HCT116 (cell line): ENCODE measurements around the gene THBD. TPM values are rescaled to one million over a fixed set of nuclear protein-coding genes. Genes with fewer than 3 reads are reported as not detected.

Source experiments
- ATAC-seq: fragments of 200-7000 bp; cut with Tn5 transposase; 2 replicates; pipeline ENCODE4 v1.9.1; 2020; ENCODE audit warnings: mild to moderate bottlenecking, moderate library complexity
- BruUV-seq: library from RNA; stranded (reverse); fragments of 400-500 nt; replicated peaks from 2 replicates; lab custom pipeline; 2021; lab: Mats Ljungman, UMichigan
- CTCF ChIA-PET: fragments of 300-600 bp; sonication (Branson Sonifier 250); formaldehyde crosslinking; loops from one replicate; lab custom pipeline; 2021; ENCODE audit warnings: antibody characterized with exemption; lab: Charles Lee
- POLR2A ChIA-PET: fragments of 300-600, 350-600 bp; sonication (Branson Sonifier 250); formaldehyde crosslinking; loops from one replicate; lab custom pipeline; 2021; ENCODE audit warnings: antibody characterized with exemption; lab: Charles Lee
- RAD21 ChIA-PET, 2 experiments: fragments of 300-600 bp; sonication (Branson Sonifier 250); formaldehyde crosslinking; loops; one replicate each; lab custom pipeline; 2023; ENCODE audit warnings: low total read pairs in 2 of 2; ENCODE audit not compliant: uncharacterized antibody in 2 of 2, unreplicated experiment in 2 of 2, low non-redundant PET in 1 of 2; lab: Charles Lee
- DNase-seq: peaks from one replicate; pipeline ENCODE4 v3.0.0-alpha.2; 2010; ENCODE audit warnings: low read depth, low spot score
- H2AFZ ChIP-seq: fragments of 200-600 bp; shearing (Covaris generic), sonication (generic); 2 replicates; pipeline ENCODE4 v1.6.1; 2017; ENCODE audit warnings: low read depth, mixed run types, mixed read lengths, antibody characterized with exemption, low read length; ENCODE audit not compliant: poor library complexity, severe bottlenecking
- H3K27ac ChIP-seq: 2 replicates; pipeline ENCODE4 v1.5.1; 2012; ENCODE audit warnings: low read depth, low read length
- H3K27me3 ChIP-seq: fragments of 200-600 bp; sonication (generic); 2 replicates; pipeline ENCODE4 v1.6.1; 2016; ENCODE audit warnings: mixed run types, low read length, mixed read lengths; ENCODE audit not compliant: insufficient read depth
- H3K36me3 ChIP-seq, 2 experiments: fragments of 200-500 bp in 1 of 2; fragments of 200-600 bp in 1 of 2; sonication (Bioruptor generic) in 1 of 2; sonication (generic) in 1 of 2; 2 replicates each; pipeline versions ENCODE4 v1.5.1 to v1.6.1; 2014 to 2016; ENCODE audit warnings: low read length in 2 of 2, inconsistent platforms in 1 of 2, mixed read lengths in 1 of 2, mixed run types in 1 of 2; ENCODE audit not compliant: insufficient read depth in 2 of 2, control insufficient read depth in 1 of 2
- H3K4me1 ChIP-seq, 2 experiments: fragments of 200-600 bp in 1 of 2; sonication (generic) in 1 of 2; 2 replicates each; pipeline versions ENCODE4 v1.5.1 to v1.6.1; 2012 to 2017; ENCODE audit warnings: low read length in 2 of 2, inconsistent platforms in 1 of 2, mild to moderate bottlenecking in 1 of 2, mixed read lengths in 1 of 2, mixed run types in 1 of 2, moderate library complexity in 1 of 2; ENCODE audit not compliant: insufficient read depth in 2 of 2, control insufficient read depth in 1 of 2
- H3K4me2 ChIP-seq: fragments of 200-600 bp; sonication (generic); 2 replicates; pipeline ENCODE4 v1.6.1; 2017; ENCODE audit warnings: mixed run types, low read length, mixed read lengths
- H3K4me3 ChIP-seq, 2 experiments: fragments of 200-600 bp in 1 of 2; sonication (generic) in 1 of 2; replicated peaks in 1 of 2; 2 replicates each; pipeline ENCODE4 v1.5.1; 2011 to 2016; ENCODE audit warnings: low read length in 2 of 2, control low read depth in 1 of 2, low read depth in 1 of 2, mild to moderate bottlenecking in 1 of 2, mixed read lengths in 1 of 2, mixed run types in 1 of 2
- H3K79me2 ChIP-seq: fragments of 200-600 bp; sonication (generic); 2 replicates; pipeline ENCODE4 v1.6.1; 2017; ENCODE audit warnings: mild to moderate bottlenecking, mixed run types, low read length, moderate library complexity, mixed read lengths; ENCODE audit not compliant: insufficient read depth
- H3K9ac ChIP-seq: fragments of 200-600 bp; sonication (generic); 2 replicates; pipeline ENCODE4 v1.6.1; 2016; ENCODE audit warnings: low read length, mixed read lengths
- H3K9me2 ChIP-seq: fragments of 200-600 bp; sonication (generic), shearing (Covaris generic); 2 replicates; pipeline ENCODE4 v1.6.1; 2017; ENCODE audit warnings: mixed run types, mild to moderate bottlenecking, moderate library complexity; ENCODE audit not compliant: insufficient read depth
- H3K9me3 ChIP-seq, 2 experiments: fragments of 200-500 bp in 1 of 2; fragments of 200-600 bp in 1 of 2; sonication (Bioruptor generic) in 1 of 2; sonication (generic) in 1 of 2; 2 replicates each; pipeline ENCODE4 v1.6.1; 2014 to 2017; ENCODE audit warnings: low read length in 2 of 2, mixed read lengths in 2 of 2, inconsistent platforms in 1 of 2, low read depth in 1 of 2, mild to moderate bottlenecking in 1 of 2, mixed run types in 1 of 2, moderate library complexity in 1 of 2; ENCODE audit not compliant: control insufficient read depth in 1 of 2, insufficient read depth in 1 of 2
- H4K20me1 ChIP-seq: fragments of 200-600 bp; sonication (generic), shearing (Covaris generic); 2 replicates; pipeline ENCODE4 v1.6.1; 2017; ENCODE audit warnings: mixed run types, mild to moderate bottlenecking, moderate library complexity; ENCODE audit not compliant: insufficient read depth
- CBX3 ChIP-seq: IDR thresholded peaks from 2 replicates; pipeline ENCODE4 v1.6.1; 2012; ENCODE audit warnings: low read depth
- CTCF ChIP-seq, 3 experiments: fragments of 200-600 bp in 1 of 3; sonication (generic) in 1 of 3; IDR thresholded peaks in 2 of 3; conservative IDR thresholded peaks in 1 of 3; 2 replicates each; pipeline ENCODE4 v1.5.1; 2012 to 2017; ENCODE audit warnings: low read depth in 2 of 3, low read length in 2 of 3, antibody characterized with exemption in 1 of 3, borderline replicate concordance in 1 of 3, control low read depth in 1 of 3, mild to moderate bottlenecking in 1 of 3, mixed read lengths in 1 of 3, mixed run types in 1 of 3, moderate library complexity in 1 of 3; ENCODE audit not compliant: insufficient read depth in 1 of 3
- EGR1 ChIP-seq: IDR thresholded peaks from 2 replicates; pipeline ENCODE4 v1.6.1; 2012; ENCODE audit warnings: low read depth
- ELF1 ChIP-seq: IDR thresholded peaks from 2 replicates; pipeline ENCODE4 v1.6.1; 2012; ENCODE audit warnings: low read depth, borderline replicate concordance
- EZH2phosphoT487 ChIP-seq: fragments of 200-600 bp; IDR thresholded peaks from 2 replicates; pipeline ENCODE4 v1.6.1; 2018; ENCODE audit warnings: antibody characterized with exemption, borderline replicate concordance
- FOSL1 ChIP-seq: IDR thresholded peaks from 2 replicates; pipeline ENCODE4 v1.6.1; 2012; ENCODE audit warnings: low read depth
- MAX ChIP-seq: IDR thresholded peaks from 2 replicates; pipeline ENCODE4 v1.6.1; 2012
- POLR2A ChIP-seq: IDR thresholded peaks from 2 replicates; pipeline ENCODE4 v1.7.0; 2011; ENCODE audit warnings: borderline replicate concordance; ENCODE audit not compliant: insufficient read depth, insufficient read length; ENCODE audit errors: extremely low read depth
- POLR2AphosphoS5 ChIP-seq: IDR thresholded peaks from 2 replicates; pipeline ENCODE4 v1.6.1; 2011; ENCODE audit warnings: mild to moderate bottlenecking, low read depth, low read length, moderate library complexity
- RAD21 ChIP-seq: IDR thresholded peaks from 2 replicates; pipeline ENCODE4 v1.6.1; 2012; ENCODE audit warnings: low read depth, mild to moderate bottlenecking
- REST ChIP-seq: IDR thresholded peaks from 2 replicates; pipeline ENCODE4 v1.6.1; 2012; ENCODE audit warnings: low read depth
- SIN3A ChIP-seq: IDR thresholded peaks from 2 replicates; pipeline ENCODE4 v1.6.1; 2012; ENCODE audit warnings: low read depth
- SP1 ChIP-seq: IDR thresholded peaks from 2 replicates; pipeline ENCODE4 v1.6.1; 2012; ENCODE audit warnings: low read depth
- SRF ChIP-seq: IDR thresholded peaks from 2 replicates; pipeline ENCODE4 v1.6.1; 2012; ENCODE audit warnings: low read depth
- TCF7L2 ChIP-seq: IDR thresholded peaks from 2 replicates; pipeline ENCODE4 v1.7.0; 2011; ENCODE audit warnings: borderline replicate concordance, inconsistent platforms; ENCODE audit not compliant: insufficient read depth, insufficient read length; ENCODE audit errors: extremely low read depth
- YY1 ChIP-seq: IDR thresholded peaks from 2 replicates; pipeline ENCODE4 v1.6.1; 2011; ENCODE audit warnings: low read length, low read depth, moderate library complexity, mild to moderate bottlenecking; ENCODE audit not compliant: insufficient replicate concordance; ENCODE audit errors: extremely low read depth
- ZFX ChIP-seq: fragments of 450-650 bp; IDR thresholded peaks from 2 replicates; pipeline ENCODE4 v1.6.1; 2017
- ZNF274 ChIP-seq: fragments of 200-500 bp; sonication (Bioruptor generic); IDR thresholded peaks from 2 replicates; pipeline ENCODE4 v1.6.1; 2014; ENCODE audit warnings: mild to moderate bottlenecking, low read depth, low read length, inconsistent platforms
- intact Hi-C: fragments of 100-400 bp; cut with micrococcal nuclease; formaldehyde crosslinking; loops from 2 replicates; pipeline ENCODE4 v1.10.0; 2022
- total RNA-seq: library from RNA; stranded (reverse); gene quantifications from one replicate; pipeline ENCODE4 v1.2.1, GENCODE V29; 2021; ENCODE audit not compliant: unreplicated experiment
- TF ChIP-seq, protein P1 (sequence below): IDR thresholded peaks from 2 replicates; pipeline ENCODE4 v1.6.1; 2012
- TF ChIP-seq, protein P2 (sequence below): IDR thresholded peaks from 2 replicates; pipeline ENCODE4 v1.6.1; 2011; ENCODE audit warnings: mild to moderate bottlenecking, low read length, moderate library complexity; ENCODE audit not compliant: insufficient replicate concordance; ENCODE audit errors: extremely low read depth

Gene THBD
- total RNA-seq, 1 experiment from 2014 or later: 0.39 TPM

GRCh38 chr20:23091721-23092383, 42.4 kb upstream of the THBD start:
- DNase-seq: no peak
- no peaks in the 10 kb centered on the region for H3K9me3 ChIP-seq
- peaks cover 27% of the 10 kb centered on the region for H3K27me3 ChIP-seq
- ChIA-PET POLR2A (no interaction called here), CTCF (interaction anchor here (1.0 kb wide), 1 partner anchor 143 kb away, joined by 3 read pairs; no protein-coding TSS in a partner anchor), RAD21 (no interaction called here)
- no peaks in the 10 kb centered on the region for H3K9me2 ChIP-seq
- H3K9ac ChIP-seq: no peak overlapping the region
- no TSS peak for BruUV-seq
- H3K4me3 ChIP-seq: no peak overlapping the region
- H4K20me1 ChIP-seq: no peaks in the 10 kb centered on the region
- H3K4me1 ChIP-seq: peaks cover 0 to 10% of the 10 kb centered on the region in 2 experiments; a peak in 3 of 4 replicates
- H3K79me2 ChIP-seq: no peaks in the 10 kb centered on the region
- TF ChIP-seq FOSL1 (no peak), YY1 (no peak), CTCF (IDR thresholded peaks at IDR 0.05 in 2 of 3, conservative IDR thresholded peaks at IDR 0.05 in 1 of 3; ENCODE audit: borderline replicate concordance in 1 of 3, insufficient read depth in 1 of 3, low read depth in 2 of 3, low read length in 2 of 3) (no peak), SRF (no peak), EGR1 (no peak), POLR2A (no peak), SP1 (no peak), ZNF274 (no peak), SIN3A (no peak), ELF1 (no peak), CBX3 (no peak), EZH2phosphoT487 (no peak), RAD21 (no peak), POLR2AphosphoS5 (no peak), REST (no peak), MAX (no peak), TCF7L2 (no peak), ZFX (no peak)
- TF ChIP-seq, protein P1, sequence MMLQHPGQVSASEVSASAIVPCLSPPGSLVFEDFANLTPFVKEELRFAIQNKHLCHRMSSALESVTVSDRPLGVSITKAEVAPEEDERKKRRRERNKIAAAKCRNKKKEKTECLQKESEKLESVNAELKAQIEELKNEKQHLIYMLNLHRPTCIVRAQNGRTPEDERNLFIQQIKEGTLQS: no peak
- TF ChIP-seq, protein P2, sequence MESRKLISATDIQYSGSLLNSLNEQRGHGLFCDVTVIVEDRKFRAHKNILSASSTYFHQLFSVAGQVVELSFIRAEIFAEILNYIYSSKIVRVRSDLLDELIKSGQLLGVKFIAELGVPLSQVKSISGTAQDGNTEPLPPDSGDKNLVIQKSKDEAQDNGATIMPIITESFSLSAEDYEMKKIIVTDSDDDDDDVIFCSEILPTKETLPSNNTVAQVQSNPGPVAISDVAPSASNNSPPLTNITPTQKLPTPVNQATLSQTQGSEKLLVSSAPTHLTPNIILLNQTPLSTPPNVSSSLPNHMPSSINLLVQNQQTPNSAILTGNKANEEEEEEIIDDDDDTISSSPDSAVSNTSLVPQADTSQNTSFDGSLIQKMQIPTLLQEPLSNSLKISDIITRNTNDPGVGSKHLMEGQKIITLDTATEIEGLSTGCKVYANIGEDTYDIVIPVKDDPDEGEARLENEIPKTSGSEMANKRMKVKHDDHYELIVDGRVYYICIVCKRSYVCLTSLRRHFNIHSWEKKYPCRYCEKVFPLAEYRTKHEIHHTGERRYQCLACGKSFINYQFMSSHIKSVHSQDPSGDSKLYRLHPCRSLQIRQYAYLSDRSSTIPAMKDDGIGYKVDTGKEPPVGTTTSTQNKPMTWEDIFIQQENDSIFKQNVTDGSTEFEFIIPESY: no peak
- H3K36me3 ChIP-seq: no peaks in the 10 kb centered on the region
- H3K27ac ChIP-seq: no peak overlapping the region
- ATAC-seq: 0 out of 2 replicates have a peak, but pooled peaks have one; percentile 22
- no peak overlapping the region for H2AFZ ChIP-seq
- intact Hi-C loops: no loop called here
- no peak overlapping the region for H3K4me2 ChIP-seq
